Jurkat, Clone E6-1 (cell line): ENCODE data around the gene CNIH1.
"Not testable (repeated sequence)": the region's sequence is repeated elsewhere in the genome, so short reads cannot be mapped to it uniquely, and the experiment has no call there.

ENCODE experiments used
- DNase-seq: peaks from one replicate; pipeline ENCODE4 v3.0.0-alpha.2; 2011; ENCODE audit warnings: low read depth, low spot score
- H3K4me3 ChIP-seq: 2 replicates; pipeline ENCODE4 v1.5.1; 2011; ENCODE audit warnings: mild to moderate bottlenecking, low read length, control low read depth, moderate library complexity

Gene CNIH1

GRCh38 chr14:54394596-54394995 is 46.6 kb downstream of the CNIH1 start:
- no peak for DNase-seq
- no peak overlapping the region for H3K4me3 ChIP-seq

DNA sequence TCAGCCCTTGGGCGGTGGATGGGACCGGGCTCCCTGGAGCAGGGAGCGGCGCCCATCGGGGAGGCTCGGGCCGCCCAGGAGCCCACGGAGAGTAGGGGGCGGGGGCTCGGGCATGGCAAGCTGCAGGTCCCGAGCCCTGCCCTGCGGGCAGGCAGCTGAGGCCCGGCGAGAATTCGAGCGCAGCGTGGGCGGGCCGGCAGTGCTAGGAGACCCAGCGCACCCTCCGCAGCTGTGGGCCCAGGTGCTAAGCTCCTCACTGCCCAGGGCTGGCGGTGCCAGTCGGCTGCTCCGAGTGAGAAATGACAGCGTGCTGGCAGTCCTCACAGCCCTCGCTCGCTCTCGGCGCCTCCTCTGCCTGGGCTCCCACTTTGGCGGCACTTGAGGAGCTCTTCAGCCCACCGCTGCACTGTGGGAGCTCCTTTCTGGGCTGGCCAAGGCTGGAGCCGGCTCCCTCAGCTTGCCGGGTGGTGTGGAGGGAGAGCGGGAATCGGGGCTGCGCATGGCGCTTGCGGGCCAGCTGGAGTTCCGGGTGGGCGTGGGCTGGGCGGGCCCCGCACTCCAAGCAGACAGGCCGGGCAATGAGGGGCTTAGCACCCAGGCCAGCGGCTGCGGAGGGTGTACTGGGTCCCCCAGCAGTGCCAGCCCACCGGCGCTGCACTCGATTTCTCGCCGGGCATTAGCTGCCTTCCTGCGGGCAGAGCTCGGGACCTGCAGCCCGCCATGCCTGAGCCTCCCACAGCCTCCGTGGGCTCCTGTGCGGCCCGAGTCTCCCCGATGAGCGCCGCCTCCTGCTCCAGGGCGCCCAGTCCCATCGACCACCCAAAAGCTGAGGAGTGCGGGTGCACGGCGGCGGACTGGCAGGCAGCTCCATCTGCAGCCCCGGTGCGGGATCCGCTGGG is 47.9 kb downstream of the CNIH1 start:
- DNase-seq, H3K4me3 ChIP-seq: not testable (repeated sequence)

GRCh38 chr14:54392131-54392859 is 48.9 kb downstream of the CNIH1 start:
- DNase-seq = no peak
- no peak overlapping the region for H3K4me3 ChIP-seq

GRCh38 chr14:54387328-54387727 is 53.8 kb downstream of the CNIH1 start:
- no peak overlapping the region for H3K4me3 ChIP-seq
- DNase-seq = no peak

DNA sequence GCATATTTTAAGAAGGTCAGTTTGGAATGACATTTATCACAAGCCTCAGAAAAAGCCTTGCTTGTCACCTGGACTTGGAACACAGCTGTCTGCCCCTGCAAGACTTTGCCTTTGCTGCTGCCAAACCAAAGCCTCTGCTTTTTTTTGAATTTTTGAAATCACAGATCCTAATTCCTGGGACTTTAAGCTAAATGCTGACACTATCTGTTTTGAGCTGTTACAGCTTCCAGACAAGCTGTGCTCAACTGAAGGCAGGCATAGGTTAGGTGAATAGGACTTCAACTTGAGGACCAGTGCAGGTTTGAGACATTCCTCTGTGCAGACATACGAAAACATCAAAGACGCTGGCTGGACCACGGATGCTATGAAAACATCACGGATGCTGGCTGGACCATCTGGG is 55.6 kb downstream of the CNIH1 start:
- H3K4me3 ChIP-seq = no peak overlapping the region
- DNase-seq = no peak

DNA sequence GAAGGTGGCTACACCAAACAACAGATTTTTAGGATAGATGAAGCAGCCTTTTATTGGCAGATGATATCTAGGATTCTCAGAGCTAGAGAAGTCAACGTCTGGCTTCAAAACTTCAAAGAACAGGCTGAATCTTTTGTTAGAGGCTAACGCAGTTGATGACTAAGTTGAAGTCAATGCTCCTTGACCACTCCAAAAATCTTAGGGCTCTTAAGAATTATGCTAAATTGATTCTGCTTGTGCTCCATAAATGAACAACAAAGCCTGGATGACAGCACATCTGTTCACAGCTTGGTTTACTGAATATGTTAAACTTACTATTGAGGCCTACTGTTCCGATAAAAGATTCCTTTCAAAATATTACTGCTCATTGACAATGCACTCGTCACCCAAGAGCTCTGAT is 57.3 kb downstream of the CNIH1 start:
- DNase-seq = no peak
- H3K4me3 ChIP-seq = no peak overlapping the region

DNA sequence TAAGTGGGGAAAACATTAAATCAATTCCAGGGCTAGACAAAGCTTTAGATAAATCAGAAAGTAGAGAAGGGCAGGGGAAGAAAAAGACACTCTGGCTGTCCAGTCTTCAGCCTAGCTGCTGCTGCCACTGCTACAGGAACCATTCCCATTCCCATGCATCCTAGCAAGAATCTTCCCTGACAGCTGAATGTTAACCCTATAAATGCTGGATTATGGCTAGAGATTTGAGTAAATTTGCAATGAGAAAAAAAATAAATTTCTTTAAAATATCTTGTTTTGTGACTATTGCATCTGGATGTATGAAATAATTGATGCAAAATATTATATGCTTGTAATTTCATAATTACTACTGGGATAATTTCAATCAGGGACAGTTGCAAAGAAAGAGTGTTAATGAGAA is 59.4 kb downstream of the CNIH1 start:
- H3K4me3 ChIP-seq = no peak overlapping the region
- no peak for DNase-seq

DNA sequence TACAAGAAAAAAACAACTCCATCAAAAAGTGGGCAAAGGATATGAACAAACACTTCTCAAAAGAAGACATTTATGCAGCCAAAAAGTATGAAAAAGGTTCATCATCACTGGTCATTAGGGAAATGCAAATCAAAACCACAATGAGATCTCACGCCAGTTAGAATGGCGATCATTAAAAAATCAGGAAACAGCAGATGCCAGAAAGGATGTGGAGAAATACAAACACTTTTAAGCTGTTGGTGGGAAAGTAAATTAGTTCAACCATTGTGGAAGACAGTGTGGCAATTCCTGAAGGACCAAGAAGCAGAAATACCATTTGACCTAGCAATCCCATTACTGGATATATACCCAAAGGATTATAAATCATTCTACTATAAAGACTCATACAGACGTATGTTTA is 60.6 kb downstream of the CNIH1 start:
- DNase-seq, H3K4me3 ChIP-seq: not testable (repeated sequence)

GRCh38 chr14:54378893-54379292 is 62.3 kb downstream of the CNIH1 start:
- H3K4me3 ChIP-seq, DNase-seq: not testable (repeated sequence)

- no peak overlapping the region for H3K4me3 ChIP-seq
Measured at GRCh38 chr14:54377501-54377900, 63.7 kb downstream of the CNIH1 start.

GRCh38 chr14:54374117-54374884 is 66.9 kb downstream of the CNIH1 start:
- H3K4me3 ChIP-seq = no peak overlapping the region
- DNase-seq = no peak

More at GRCh38 chr14:54377501-54377900, 63.7 kb downstream of the CNIH1 start:
- DNase-seq = no peak
